C4-2B (cell line): ENCODE results near the gene UVSSA.

Experiments
- CTCF ChIP-seq: fragments of 450-650 bp; conservative IDR thresholded peaks from 2 replicates; pipeline ENCODE4 v1.5.1; 2017; ENCODE audit warnings: mild to moderate bottlenecking
- ZFX ChIP-seq: fragments of 450-650 bp; IDR thresholded peaks from 2 replicates; pipeline ENCODE4 v1.6.1; 2017

GRCh38 chr4:1352567-1352900 lies 5.5 kb downstream of the UVSSA start:
- no peak for TF ChIP-seq CTCF
- TF ChIP-seq ZFX, result no peak
